Smooth muscle cell (in vitro differentiated cells): ENCODE measurements around the gene AS3MT. TPM values are rescaled to one million over a fixed set of nuclear protein-coding genes. Genes with fewer than 3 reads are reported as not detected.
"Not testable (repeated sequence)": the region's sequence is repeated elsewhere in the genome, so short reads cannot be mapped to it uniquely, and the experiment has no call there.

ENCODE experiments used
- DNase-seq: peaks from one replicate; lab custom pipeline; 2025; ENCODE audit not compliant: unreplicated experiment; lab: John Stamatoyannopoulos, UW
- H2AFZ ChIP-seq: fragments of 200-600 bp; sonication (generic); 2 replicates; pipeline ENCODE4 v1.6.0; 2016; ENCODE audit warnings: antibody characterized with exemption, low read depth, mild to moderate bottlenecking
- H3F3A ChIP-seq: fragments of 200-600 bp; sonication (generic); 2 replicates; pipeline ENCODE4 v1.6.0; 2017; ENCODE audit warnings: antibody characterized with exemption, low read depth
- H3K27ac ChIP-seq: fragments of 200-600 bp; sonication (generic); 2 replicates; pipeline ENCODE4 v1.5.1; 2016; ENCODE audit warnings: low read depth, mild to moderate bottlenecking
- H3K27me3 ChIP-seq: fragments of 200-600 bp; sonication (generic); 2 replicates; pipeline ENCODE4 v1.6.1; 2016; ENCODE audit warnings: low read depth, mild to moderate bottlenecking
- H3K36me3 ChIP-seq: fragments of 200-600 bp; sonication (generic); 2 replicates; pipeline ENCODE4 v1.5.1; 2016; ENCODE audit warnings: low read depth
- H3K4me1 ChIP-seq: fragments of 200-600 bp; sonication (generic); 2 replicates; pipeline ENCODE4 v1.5.1; 2016; ENCODE audit warnings: low read depth
- H3K4me2 ChIP-seq: fragments of 200-600 bp; sonication (generic); 2 replicates; pipeline ENCODE4 v1.6.0; 2016; ENCODE audit warnings: mild to moderate bottlenecking
- H3K4me3 ChIP-seq: fragments of 200-600 bp; sonication (generic); 2 replicates; pipeline ENCODE4 v1.5.1; 2016; ENCODE audit warnings: mild to moderate bottlenecking
- H3K79me2 ChIP-seq: fragments of 200-600 bp; sonication (generic); 2 replicates; pipeline ENCODE4 v1.6.0; 2016; ENCODE audit warnings: low read depth, mild to moderate bottlenecking
- H3K9ac ChIP-seq: fragments of 200-600 bp; sonication (generic); 2 replicates; pipeline ENCODE4 v1.6.0; 2016; ENCODE audit warnings: low read depth
- H3K9me3 ChIP-seq: fragments of 200-600 bp; sonication (generic); replicated peaks from 2 replicates; pipeline ENCODE4 v1.5.1; 2016; ENCODE audit warnings: low read depth
- H4K20me1 ChIP-seq: fragments of 200-600 bp; sonication (generic); 2 replicates; pipeline ENCODE4 v1.6.0; 2016; ENCODE audit warnings: low read depth
- WGBS: methylation state at CpG from one replicate; pipeline ENCODE4 v1.1.7; 2016; ENCODE audit warnings: low lambda C conversion rate; 5-methylcytosine and 5-hydroxymethylcytosine counted together
- polyA plus RNA-seq: library from polyadenylated mRNA; unstranded; fragments of >200 nt; fragmentation: Nextera tagmentation; extraction: Ambion mirVana; gene quantifications from 2 replicates; pipeline ENCODE4 v1.2.1, GENCODE V29; 2016
- total RNA-seq: library from RNA; depleted of rRNA; stranded (reverse); fragments of >200 nt; gene quantifications from 2 replicates; pipeline ENCODE4 v1.2.3, GENCODE V29; 2014
- TF ChIP-seq, protein P1 (sequence below): fragments of 200-600 bp; sonication (generic); IDR thresholded peaks from 2 replicates; pipeline ENCODE4 v1.5.1; 2017; ENCODE audit warnings: borderline replicate concordance, mild to moderate bottlenecking, antibody characterized with exemption; ENCODE audit not compliant: insufficient read depth, poor library complexity, severe bottlenecking

The AS3MT gene
- total and polyA plus RNA-seq, 2 experiments from 2014 or later, result 1.7 to 3.7 TPM

DNA sequence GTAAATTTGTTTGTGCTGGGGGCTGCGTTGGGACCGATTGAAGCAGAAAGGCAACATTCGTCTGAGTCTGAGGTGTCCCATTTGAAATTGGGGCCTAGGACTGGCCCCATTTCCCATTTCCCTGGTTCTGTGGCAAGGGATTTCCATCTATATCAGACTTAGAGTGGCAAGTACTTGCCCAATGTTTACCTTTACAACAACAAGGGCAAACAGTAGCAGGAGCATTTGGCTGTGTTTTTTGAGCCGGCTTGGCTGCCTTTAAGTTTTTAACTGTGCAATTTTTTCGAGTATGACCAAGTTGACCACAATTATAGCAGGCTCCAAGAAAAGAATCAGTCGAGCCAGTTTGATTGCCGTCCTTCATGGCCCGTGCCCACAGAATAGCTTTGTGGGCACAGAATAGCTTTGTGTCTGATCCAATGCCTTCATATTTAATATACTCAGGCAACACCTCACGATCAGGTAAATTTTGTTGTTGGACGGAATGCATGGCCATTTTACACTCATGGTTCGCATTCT lies 27.4 kb upstream of the AS3MT start:
- Histone ChIP-seq H4K20me1 (no peaks in the 10 kb centered on the region), H2AFZ (no peak overlapping the region), H3K4me3 (no peak overlapping the region), H3K9ac (no peak overlapping the region), H3K27ac (no peak overlapping the region), H3K36me3 (no peaks in the 10 kb centered on the region), H3K4me2 (no peak overlapping the region), H3K9me3 (no peaks in the 10 kb centered on the region), H3K4me1 (no peaks in the 10 kb centered on the region), H3F3A (no peaks in the 10 kb centered on the region), H3K79me2 (no peaks in the 10 kb centered on the region), H3K27me3 (peaks cover 5% of the 10 kb centered on the region)
- no peak for DNase-seq
- 90% methylated on average over 11 of the region's 11 CpGs for WGBS
- TF ChIP-seq, protein P1, sequence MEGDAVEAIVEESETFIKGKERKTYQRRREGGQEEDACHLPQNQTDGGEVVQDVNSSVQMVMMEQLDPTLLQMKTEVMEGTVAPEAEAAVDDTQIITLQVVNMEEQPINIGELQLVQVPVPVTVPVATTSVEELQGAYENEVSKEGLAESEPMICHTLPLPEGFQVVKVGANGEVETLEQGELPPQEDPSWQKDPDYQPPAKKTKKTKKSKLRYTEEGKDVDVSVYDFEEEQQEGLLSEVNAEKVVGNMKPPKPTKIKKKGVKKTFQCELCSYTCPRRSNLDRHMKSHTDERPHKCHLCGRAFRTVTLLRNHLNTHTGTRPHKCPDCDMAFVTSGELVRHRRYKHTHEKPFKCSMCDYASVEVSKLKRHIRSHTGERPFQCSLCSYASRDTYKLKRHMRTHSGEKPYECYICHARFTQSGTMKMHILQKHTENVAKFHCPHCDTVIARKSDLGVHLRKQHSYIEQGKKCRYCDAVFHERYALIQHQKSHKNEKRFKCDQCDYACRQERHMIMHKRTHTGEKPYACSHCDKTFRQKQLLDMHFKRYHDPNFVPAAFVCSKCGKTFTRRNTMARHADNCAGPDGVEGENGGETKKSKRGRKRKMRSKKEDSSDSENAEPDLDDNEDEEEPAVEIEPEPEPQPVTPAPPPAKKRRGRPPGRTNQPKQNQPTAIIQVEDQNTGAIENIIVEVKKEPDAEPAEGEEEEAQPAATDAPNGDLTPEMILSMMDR, result no peak

DNA sequence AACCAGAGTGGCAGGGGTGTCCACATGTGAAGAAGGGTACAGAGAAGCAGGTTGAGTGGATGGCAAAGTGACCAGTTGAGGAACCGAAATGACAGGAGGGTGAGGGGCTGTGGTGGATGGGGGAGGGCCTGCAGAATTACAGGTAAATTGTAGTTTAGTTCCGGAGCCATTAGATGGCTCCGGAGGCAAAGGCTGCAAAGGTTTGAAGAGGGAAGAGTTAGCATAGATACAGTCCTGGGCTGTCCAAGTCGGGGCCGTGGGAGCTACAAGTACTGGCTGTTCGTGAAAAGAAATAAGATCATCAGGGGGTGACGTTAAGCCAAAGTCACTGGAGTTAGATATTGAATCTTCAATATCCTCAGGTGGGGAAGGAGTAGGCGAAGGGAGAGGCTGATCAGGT lies 26.1 kb upstream of the AS3MT start:
- H3K4me2 ChIP-seq, H3K27ac ChIP-seq, H3K4me1 ChIP-seq, H3K4me3 ChIP-seq, H3K36me3 ChIP-seq, H4K20me1 ChIP-seq, H3K27me3 ChIP-seq, H3K9me3 ChIP-seq, H3F3A ChIP-seq, H2AFZ ChIP-seq, H3K79me2 ChIP-seq, H3K9ac ChIP-seq, DNase-seq: not testable (repeated sequence)
- 68% methylated on average over 8 of the region's 8 CpGs for WGBS

DNA sequence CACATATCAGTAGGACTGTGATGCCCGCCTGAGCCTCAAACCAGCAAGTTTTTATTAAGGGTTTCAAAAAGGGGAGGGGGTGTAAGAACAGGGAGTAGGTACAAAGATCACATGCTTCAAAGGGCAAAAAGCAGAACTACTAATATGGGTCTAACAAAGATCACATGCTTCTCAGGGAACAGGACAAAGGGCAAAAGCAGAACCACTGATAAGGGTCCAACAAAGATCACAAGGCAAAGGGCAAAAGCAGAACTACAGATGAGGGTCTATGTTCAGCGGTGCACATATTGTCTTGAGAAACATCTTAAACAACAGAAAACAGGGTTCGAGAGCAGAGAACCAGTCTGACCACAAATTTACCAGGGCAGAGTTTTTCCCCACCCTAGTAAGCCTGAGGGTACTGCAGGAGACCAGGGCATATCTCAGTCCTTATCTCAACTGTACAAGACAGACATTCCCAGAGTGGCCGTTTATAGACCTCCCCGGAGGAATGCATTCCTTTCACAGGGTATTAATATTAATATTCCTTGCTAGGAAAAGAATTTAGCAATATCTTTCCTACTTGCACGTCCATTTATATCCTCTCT lies 25.0 kb upstream of the AS3MT start:
- H3K4me1 ChIP-seq, H3K36me3 ChIP-seq, H3K4me2 ChIP-seq, DNase-seq, H3F3A ChIP-seq, H4K20me1 ChIP-seq, H3K79me2 ChIP-seq, H3K9ac ChIP-seq, H3K27me3 ChIP-seq, H2AFZ ChIP-seq, H3K27ac ChIP-seq, H3K9me3 ChIP-seq, H3K4me3 ChIP-seq: not testable (repeated sequence)
- WGBS, result 90% methylated on average over 6 of the region's 6 CpGs

DNA sequence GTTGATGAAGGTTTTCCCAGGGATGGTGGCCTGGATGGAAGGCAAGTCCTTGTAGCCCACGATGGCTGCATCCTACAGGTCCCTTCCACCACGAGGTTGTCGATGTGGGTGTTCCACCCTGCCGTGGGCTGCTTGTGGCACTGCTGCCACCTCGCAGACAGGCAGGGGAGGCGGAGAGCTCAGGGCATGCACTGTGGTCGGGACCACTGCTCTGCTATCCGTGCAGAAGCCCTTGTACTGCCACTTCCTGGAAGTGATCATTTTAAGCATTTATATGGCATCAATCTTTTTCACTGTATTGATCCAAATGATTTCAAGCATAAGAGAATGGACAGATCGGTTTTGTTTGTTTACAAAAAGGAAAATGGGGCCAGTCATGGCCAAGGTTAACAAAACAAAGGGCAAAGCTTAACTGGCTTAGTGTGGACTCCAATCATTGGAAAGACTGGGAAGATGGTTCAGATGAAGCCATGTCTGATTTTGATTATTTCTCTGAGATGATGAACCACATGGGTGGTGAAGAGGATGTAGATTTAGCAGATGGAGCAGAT lies 23.8 kb upstream of the AS3MT start:
- WGBS, result 84% methylated on average over 9 of the region's 9 CpGs

More for the DNA sequence above, 23.8 kb upstream of the AS3MT start:
- Histone ChIP-seq H3K9ac (no peak overlapping the region), H3K4me2 (no peak overlapping the region), H3F3A (no peaks in the 10 kb centered on the region), H3K9me3 (no peaks in the 10 kb centered on the region), H3K4me3 (no peak overlapping the region), H3K27me3 (peaks cover 5% of the 10 kb centered on the region), H4K20me1 (no peaks in the 10 kb centered on the region), H2AFZ (no peak overlapping the region), H3K36me3 (no peaks in the 10 kb centered on the region), H3K4me1 (no peaks in the 10 kb centered on the region), H3K79me2 (no peaks in the 10 kb centered on the region), H3K27ac (no peak overlapping the region)
- TF ChIP-seq, protein P1, result no peak
- no peak for DNase-seq
